Measurements from ENCODE around the gene SORBS2.

Gene SORBS2

DNA sequence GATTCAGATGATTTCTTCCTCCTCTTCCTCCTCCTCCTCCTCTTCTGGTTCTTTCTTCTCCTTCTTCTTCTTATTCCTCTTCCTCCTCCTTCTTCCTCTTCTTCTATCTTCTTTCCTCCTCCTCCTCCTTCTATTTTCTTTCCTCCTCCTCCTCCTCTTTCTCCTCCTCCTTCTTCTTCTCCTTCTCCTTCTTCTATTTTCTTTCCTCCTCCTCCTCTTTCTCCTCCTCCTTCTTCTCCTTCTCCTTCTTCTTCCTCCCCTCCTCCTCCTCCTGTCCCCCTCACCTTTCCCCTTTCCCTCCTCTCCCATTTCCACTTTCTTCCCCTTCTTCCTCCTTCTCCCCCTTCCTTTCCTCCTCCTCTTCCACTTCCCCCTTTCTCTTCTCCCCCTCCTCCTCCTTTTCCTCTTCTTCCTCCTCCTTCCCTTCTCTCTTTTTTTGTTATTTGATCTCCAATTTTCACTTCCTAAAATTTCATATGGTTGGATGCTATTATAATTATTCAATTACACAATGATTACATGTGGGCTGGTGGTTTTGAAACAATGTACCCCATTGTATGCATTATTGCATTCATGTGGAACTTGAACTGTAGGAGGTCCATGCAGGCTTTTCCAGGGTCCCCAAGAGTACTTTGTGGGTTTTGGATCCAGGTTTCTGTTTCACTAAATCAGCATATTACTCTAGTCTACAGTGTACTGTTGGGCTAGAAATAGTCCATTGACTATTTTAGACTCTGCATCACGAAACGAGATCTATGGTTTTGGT, 68.1 kb downstream of the SORBS2 start:
- intact Hi-C loops (cut with DNase I), result loop anchor here (10.0 kb wide), 1 partner anchor 281 kb away; no protein-coding TSS in a partner anchor

DNA sequence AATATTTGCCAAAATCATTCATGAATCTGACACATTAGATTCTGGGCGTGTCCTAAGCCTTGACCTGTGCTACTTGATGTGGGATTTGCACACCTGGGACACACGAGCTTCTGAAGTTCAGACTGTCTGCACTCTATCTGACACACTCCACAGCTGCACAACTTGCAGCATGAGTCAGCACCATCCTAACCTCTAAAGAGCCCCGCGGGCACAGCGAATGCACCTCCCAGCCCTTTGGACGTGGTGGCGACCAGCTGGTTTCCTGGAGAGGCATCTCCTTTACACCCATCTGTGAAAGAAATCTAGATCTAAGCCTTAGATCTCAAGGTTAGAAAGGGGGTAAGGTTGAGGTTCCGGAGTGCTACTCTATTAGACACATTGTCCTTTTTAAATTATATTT, 69.2 kb downstream of the SORBS2 start:
- no peak for DNase-seq
- intact Hi-C loops (cut with DNase I), result loop anchor here (10.0 kb wide), 1 partner anchor 282 kb away; no protein-coding TSS in a partner anchor

More for the DNA sequence above, 68.1 kb downstream of the SORBS2 start:
- no peak for DNase-seq

DNA sequence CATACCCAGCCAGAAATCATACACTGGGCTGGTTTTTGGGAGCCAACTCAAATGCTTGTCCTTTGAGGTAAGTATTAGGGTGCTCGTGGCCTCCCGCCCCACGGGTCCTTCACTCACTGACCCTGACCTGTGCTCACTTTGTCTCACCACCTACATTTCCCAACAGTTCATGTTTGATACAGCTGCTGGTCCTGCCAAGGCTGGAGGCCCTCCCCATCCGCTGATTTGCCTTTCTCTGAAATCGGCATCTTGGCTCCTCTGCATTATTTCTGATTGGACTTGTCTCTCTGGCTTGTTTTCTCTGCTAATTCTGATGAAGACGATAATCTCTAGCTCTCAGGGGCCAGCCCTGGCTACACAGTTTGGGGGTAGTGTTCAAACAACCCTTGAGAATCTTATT, 70.2 kb downstream of the SORBS2 start:
- intact Hi-C loops (cut with DNase I), result loop anchor here (10.0 kb wide), 1 partner anchor 283 kb away; no protein-coding TSS in a partner anchor
- peak in 1 of 10 donors; percentile 49 for DNase-seq

DNA sequence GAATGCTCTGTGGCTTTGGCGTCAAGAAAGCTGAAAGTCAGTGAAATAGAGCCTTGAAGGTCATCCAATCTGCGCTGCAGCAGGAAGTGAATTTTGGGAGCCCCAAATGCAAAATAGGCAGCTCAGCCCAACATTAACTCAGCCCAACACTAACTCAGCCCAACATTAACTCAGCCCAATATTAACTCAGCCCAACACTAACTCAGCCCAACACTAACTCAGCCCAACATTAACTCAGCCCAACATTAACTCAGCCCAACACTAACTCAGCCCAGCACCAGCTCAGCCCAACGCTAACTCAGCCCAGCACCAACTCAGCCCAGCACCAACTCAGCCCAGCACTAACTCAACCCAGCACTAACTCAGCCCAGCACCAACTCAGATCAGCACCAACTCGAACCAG, 71.5 kb downstream of the SORBS2 start:
- intact Hi-C loops (cut with DNase I), result loop anchor here (10.0 kb wide), 1 partner anchor 284 kb away; no protein-coding TSS in a partner anchor
- DNase-seq, result no peak

DNA sequence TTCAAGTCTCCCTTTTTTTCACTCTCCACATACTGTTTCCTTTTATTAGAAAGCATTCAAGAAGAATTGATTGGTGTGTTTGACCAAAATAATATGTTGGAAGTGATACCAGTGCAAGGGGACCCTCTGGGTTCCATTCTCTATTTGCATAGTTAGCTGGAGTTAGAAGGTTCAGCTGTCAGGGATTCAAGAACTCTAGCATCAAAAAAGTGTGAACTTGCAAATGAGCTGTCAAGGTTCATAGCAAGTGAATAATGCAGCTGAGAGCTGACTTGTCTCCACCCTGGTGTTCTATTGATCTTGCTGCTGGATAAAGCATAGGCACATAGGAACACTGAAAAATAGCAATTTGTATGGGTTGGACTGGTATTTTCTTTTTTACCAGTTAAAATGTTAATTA, 73.2 kb downstream of the SORBS2 start:
- intact Hi-C loops (cut with DNase I), result no loop called here
- no peak for DNase-seq

DNA sequence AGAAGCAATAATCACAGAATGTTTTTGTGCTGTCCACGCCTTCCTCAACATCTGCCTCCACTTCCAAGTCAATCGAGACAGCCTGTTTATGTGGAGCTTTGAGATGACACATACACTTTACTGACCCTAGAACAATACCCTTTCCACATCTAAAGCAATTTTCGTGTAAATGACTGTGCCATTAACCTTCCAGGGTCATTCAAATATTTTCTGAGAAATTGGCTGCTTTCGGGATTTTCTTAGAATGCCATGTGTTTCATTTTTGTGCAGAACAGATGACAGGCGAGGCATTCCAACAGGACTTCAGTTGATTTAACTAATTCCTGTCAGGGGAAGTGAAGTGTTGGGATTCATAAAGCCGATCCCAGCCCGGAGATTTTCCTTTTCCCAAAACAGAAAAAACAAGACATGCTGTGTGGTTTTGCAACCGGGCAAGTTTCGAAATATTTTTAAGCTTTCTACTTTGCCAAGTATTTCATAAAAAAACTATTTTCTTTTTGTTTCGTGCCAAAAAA, 73.9 kb downstream of the SORBS2 start:
- intact Hi-C loops (cut with DNase I), result no loop called here
- DNase-seq, result no peak

DNA sequence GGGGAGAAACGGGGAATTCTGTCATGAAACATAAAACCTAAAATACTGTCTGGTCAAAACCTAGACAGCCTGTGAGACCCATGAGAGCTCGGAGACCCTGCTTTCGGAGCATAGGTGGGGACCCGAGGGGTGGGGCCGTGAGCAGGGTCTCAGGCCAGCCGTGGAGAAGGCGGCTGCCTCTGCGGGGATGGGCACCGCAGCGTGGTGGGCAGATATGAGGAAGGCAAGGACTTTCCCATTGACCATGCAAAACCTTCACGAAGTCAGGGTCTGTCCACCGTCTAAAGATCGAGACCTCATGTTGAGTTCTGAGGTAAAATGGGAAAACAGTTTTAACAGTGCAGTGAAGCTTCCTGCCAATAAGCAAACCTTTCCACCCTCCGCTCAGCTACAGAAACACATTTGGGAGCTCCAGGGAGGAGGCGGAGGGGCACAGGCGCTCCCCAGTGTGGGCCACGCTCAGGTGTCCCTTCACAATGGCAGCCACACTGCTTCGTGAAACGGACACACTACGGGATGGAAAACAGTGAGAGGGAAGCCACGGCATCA, 74.4 kb downstream of the SORBS2 start:
- intact Hi-C loops (cut with DNase I), result no loop called here

DNA sequence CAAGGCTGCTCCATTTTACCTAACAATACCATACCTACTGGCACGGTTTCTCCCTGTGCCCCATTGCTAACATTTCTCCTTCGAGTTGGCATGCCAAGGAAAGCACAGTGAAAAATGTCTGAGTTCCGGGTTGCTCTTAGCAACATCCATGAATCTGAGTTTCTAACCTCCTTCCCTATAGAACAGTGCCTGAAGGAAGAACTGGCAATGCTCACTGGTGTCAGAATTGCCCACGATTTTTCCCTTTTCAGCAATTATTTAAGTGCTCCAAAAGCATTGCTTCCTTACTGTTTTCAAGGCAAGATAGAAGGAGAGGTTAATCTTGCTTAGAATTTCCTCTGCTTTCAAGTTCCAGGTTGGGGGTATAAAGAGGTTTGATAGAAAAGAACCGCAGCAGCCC, 75.1 kb downstream of the SORBS2 start:
- intact Hi-C loops (cut with DNase I), result no loop called here
- DNase-seq, result no peak

More for the DNA sequence above, 74.4 kb downstream of the SORBS2 start:
- peak in 1 of 10 donors; percentile 75 for DNase-seq

DNA sequence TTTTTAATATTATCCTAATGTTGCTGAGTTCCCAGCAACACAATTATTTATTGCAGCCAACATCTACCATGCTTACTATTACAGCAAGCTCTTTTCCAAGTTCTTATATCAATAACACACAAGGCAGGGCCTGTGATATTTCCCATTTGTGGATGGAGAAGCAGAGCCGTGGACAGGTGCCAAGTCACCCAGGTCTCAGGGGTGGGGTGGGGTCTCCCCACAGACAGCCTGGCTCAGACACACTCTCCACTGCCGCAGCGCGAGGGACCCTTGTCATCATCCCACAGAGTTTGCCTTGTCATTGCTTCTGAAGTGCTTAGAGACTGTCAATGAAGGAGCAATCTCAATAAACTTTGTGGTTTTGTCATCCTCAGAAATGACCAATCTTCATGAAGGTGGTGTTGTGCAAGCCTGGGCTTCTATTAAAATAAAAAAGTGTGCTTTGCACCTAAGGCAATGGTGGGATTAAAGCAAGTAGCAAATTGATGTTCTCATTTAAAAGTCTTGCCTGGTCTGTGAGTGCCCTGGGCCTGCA, 76.1 kb downstream of the SORBS2 start:
- DNase-seq, result no peak
- intact Hi-C loops (cut with DNase I), result no loop called here

DNA sequence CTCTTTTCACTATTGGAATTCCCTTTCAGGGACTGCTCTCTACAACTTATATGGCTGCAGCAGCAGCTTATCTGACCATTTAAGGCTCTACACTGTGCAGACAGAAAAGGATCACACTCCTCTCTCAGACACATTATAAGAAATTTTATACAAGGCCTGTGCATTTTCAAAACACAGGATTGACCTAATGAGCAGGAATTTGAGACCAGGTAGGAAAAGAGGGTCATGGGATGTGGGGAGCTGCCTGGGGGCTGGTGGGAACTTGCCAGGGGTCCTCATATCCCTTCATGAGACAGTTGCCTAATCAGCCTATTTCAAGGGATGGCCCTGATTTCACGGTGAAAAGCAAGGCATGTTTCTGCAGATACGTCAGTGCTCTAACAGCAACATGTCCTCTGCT, 77.1 kb downstream of the SORBS2 start:
- intact Hi-C loops (cut with DNase I), result no loop called here

DNA sequence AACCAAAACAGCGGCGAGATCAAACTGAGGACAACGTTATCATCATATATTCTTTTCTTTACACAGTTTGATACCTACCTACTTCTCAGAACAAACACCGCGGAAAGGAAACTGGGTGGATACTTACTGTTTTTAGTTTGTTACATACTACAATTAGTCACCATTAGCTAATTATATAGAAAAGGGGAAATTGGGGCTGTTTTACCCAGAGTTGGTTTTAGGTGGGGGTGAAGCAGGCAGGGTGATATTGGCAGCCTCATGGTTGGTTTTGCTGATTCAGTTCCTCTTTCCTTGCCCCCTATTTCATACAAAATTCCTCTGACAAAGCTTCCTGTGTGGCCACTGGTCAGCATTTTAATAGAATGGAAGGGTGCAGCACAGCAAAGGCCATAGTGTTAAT, 77.8 kb downstream of the SORBS2 start:
- intact Hi-C loops (cut with DNase I), result no loop called here
- no peak for DNase-seq

More for the DNA sequence above, 77.1 kb downstream of the SORBS2 start:
- no peak for DNase-seq

DNA sequence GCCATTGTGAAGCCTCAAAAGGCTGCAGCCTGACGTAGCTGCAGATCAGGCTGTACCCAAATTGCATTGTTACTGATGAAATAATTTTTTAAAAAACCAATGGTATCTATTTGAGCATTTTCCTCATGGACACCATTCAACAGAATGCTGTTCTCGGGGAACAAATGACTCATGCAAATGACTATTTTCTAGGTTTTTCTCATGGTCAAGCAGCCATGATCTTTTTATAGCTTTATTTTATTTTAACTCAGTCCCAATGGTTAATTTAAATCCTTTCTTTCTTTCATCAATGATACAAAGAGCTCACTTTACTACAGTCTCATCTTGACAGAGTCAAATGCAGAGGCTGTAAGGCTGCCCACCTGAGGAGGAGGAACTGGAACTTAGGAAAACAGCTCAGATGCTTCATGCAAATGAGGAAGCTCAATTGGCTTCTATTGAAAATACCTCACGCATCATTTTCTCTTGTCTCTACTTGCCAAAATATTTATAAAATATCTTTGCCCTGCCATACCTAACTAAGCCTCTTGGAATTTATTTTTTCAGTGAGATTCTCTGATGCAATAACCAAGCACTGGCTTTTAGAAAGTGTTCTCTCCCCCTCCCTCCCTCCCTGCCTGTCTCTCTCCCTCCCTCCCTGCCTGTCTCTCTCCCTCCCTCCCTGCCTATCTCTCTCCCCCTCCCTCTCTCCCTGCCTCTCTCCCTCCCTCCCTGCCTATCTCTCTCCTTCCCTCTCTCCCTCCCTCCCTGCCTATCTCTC, 81.0 kb downstream of the SORBS2 start:
- DNase-seq, result no peak
- intact Hi-C loops (cut with DNase I), result no loop called here

DNA sequence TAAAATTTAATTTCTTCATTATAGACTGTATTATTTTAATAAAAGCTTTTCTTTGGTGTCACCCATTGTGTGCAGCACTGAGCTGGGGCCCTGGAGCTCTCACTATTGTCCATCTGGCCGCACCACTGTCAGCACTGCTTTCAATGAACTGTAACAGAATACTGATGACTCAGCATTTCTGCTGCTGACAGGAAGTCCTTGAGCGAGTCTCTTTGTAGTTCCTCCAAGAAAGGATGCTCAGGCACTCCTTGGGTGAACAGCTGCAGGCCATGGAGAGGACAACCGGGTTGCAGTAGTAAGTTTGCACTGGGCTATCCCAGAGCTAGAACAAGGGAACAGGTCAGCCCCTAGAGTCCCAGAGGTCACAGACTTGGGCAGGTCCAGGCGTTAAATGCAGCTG, 81.6 kb downstream of the SORBS2 start:
- no peak for DNase-seq
- intact Hi-C loops (cut with DNase I), result no loop called here

DNA sequence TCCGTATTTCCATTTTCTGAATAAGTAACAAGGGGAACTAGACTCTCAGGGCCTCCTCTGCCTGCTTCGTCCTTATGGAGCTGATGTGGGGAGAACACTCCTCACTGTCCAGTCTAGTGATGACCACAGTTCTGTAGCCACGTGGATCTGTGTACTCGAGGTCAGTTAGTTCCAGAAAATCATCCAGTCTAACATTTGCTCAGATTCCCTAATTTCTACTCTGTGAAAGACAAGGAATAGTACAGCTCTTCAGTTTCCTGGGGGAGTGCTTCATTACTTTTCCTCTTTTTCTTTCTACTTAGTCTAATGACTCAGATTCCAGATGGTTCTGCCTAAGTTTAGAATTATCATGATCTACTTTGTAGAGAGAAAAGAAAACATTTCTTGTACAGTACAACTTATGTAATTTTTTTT, 82.6 kb downstream of the SORBS2 start:
- intact Hi-C loops (cut with DNase I), result no loop called here
- no peak for DNase-seq

DNA sequence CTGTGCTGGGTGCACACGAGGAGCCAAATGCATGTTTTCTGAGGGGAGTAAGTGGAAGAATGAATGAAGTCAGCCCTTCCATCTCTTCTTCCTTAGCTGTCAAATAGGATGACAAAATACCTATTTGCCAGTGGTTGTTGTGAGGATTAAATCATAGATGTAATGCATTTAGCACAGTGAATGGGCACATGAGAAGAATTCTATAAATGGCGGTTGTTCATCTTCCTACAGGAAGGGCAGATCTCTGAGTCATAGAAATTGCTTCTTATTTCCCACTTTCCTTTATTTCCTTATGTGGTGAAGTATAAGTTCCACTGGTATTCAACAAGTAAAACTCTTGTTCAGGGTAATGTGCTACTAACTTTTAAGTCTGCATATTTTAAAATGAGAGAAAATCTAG, 83.1 kb downstream of the SORBS2 start:
- intact Hi-C loops (cut with DNase I), result no loop called here
- no peak for DNase-seq

DNA sequence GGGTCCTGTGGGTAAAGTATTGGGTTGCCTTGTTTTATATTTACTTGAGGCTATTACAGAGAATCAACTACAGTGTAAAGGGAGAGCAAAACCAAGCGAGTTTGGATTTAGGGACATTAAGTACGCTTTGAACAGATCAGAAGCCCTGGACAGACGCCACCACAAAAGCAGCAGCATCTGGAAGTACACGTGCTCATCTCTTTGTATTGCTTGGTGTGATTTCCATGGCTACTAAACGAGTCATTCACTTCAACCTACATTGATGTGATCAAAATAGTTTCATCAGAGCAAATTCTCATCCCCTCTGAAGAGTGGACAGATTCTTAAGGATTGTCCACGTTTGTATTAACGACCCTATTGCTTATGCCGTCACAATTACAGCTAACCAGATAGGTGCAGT, 85.1 kb downstream of the SORBS2 start:
- intact Hi-C loops (cut with DNase I), result no loop called here
- no peak for DNase-seq

DNA sequence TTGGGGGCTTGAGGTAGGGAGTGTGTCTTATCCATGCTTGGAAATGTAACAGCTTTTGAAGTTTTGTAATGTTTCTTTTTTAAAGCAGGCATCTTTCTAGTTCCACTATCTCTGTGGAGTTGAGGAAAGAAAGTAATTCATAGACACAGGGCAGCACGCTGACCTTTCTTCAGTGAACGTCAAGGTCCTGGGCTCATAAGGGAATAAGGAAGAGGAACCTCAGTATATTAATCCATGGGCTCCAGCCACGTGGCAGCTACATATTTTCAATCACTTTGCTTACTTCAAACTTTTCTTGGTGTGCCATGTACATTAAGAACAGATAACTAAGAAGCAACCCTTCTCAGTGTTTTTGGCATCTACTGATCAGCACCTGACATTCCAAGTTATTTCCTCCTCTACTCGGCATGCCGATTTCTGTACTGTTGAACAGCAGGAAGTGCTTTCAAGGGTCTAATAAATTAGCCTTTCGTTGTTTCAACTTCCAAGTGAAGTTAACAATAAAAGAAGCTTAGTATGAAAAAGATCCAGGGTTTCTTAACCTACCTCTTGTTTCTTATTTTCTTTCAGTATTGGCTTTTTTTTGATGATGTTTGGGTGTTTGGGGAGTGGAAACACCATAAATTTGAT, 88.2 kb downstream of the SORBS2 start:
- no peak for DNase-seq
- intact Hi-C loops (cut with DNase I), result no loop called here

DNA sequence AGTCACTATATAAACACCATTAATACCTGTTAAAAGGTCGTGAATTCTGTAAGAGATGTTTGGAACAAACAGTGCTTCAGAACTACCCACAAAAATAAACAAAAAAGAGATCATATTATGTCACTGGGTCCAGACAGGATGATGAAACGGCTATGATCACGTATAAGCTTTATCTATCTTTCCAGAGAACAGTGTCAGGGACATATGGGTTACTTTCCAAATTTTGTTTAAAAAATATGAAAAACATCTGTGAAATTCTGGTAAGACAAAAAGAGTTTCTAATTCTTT, 90.0 kb downstream of the SORBS2 start:
- DNase-seq, result no peak
- intact Hi-C loops (cut with DNase I), result no loop called here

DNA sequence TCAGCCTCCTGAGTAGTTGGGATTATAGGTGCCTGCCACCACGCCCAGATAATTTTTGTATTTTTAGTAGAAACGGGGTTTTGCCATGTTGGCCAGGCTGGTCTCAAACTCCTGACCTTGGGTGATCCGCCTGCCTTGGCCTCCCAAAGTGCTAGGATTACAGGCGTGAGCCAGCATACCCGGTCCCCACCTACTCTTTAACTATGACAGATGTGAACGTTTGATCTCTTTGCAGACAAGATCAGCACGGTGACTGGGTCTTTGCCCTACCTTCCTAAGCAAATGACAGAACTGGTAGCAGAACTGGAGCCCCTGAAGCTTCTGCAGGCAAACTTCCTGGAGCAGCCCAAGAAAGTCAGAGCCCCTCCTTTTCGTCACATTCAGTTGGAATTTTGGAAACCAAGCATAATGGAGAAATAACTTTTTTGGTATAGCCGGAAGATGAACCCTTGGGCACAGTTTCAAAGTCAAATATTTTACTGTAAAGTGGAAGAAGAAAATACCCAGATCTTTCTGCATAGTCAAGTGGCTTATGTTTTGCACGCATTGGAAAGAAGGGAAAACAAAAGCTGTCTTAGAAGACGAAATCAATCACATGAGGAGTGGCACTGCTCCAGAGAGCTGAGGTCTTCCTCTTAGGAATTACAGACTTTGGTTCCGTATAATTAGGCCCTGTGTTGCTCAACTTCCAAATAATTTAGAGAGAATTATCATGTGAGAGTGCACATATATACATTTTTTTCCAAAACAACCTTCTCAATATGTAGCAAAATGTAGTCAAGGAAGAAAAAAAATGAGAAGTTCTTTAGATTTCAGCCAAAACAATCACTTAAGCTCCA, 90.6 kb downstream of the SORBS2 start:
- intact Hi-C loops (cut with DNase I), result no loop called here
- no peak for DNase-seq

DNA sequence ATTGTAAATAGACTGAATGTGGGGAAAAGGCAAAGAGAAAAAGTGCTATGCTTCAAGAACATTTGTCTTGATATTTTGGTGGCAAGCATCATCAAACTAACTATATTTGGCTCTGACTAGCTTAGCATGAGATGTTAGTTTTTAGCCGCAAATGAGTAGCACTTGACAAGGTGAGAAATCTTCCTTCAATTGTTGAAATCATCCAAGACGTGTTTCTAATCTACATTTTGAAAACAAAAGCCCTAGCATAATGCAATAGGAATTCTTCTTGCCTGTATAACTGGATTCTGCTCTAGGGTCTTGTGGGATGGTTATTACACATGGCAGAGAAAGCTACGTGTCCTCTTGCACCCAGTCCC, 92.5 kb downstream of the SORBS2 start:
- DNase-seq, result no peak
- intact Hi-C loops (cut with DNase I), result no loop called here

Measured in posterior cingulate gyrus (tissue), 11 donors.